Stimulated activated CD8-positive, alpha-beta memory T cell treated with anti-CD3 and anti-CD28 coated beads, Interleukin-15, amount 100 ng/mL, for 24 hours (primary cell): ENCODE measurements around the gene ZNF521.

ENCODE experiments used
- DNase-seq: peaks from one replicate; pipeline ENCODE4 v3.0.0-alpha.2; 2020; ENCODE audit warnings: low read depth

The ZNF521 gene

GRCh38 chr18:25225151-25225550 lies 126.8 kb downstream of the ZNF521 start:
- no peak for DNase-seq

DNA sequence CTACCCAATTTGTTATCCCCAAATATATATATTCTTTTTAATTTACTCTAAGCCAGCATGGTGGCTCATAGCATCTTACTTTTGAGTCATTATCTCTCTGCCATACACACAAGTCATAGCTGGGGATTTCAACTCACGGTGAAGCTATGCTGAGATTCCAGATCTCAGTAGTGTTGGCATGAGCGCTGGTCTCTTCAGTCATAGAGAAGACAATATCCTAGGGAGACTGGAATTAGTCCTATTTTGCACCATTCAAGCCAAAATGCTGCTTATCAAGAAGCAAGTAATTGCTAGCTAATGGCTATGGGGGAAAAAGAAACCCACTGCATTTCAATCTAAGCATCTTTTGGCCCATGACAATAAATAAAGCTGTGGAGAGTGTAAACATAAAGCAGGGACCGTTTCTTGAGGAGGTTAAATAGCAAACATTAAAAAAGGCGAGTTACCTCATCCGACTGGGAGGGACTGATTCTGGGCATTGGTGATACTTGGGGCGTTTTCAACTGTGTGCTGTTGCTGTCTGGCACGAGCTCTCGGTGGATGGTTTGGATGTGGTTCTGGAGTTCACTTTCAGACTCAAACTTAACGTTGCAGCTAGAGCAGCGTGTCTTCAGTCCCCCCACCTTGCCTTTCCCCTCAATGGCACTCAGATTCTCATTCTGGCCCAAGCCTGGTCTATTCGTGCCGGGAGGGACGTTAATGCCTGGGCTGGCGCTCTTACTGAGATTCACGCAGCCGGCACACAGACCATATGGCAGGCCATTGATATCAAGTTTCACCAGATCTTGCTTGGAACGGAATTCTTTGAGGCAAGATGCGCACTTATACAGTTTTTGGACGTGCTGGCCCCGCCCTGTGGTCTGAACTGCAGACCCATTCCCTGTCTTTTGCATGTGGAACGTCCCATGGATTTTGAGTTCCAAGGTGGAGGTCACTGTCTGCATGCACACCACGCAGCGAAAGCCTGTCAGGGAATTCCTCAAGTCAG lies 127.8 kb downstream of the ZNF521 start:
- no peak for DNase-seq

DNA sequence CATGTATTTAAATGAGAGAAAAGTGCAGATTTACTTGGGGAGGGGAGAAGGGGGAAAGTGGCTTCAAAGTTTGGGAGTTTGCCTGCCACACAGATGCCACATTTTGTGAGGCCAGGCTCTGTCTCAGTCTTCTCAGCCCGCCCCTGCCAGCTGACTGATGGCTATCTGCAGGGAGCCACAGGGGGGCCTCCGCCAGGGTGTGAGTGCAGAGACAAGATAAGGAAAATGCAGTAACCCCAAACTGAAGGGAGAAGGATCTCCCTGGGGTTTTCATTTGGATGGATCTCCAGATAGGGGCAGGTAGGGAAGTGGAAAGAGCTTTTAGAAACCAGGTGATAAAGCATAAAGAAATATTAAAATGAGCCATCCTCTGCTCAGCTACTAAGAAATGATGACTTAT lies 128.8 kb downstream of the ZNF521 start:
- no peak for DNase-seq

- DNase-seq = no peak
Observed at GRCh38 chr18:25222648-25223047, 129.3 kb downstream of the ZNF521 start.

GRCh38 chr18:25210622-25211021 lies 141.3 kb downstream of the ZNF521 start:
- no peak for DNase-seq

GRCh38 chr18:25192065-25192464 lies 159.9 kb downstream of the ZNF521 start:
- no peak for DNase-seq

DNA sequence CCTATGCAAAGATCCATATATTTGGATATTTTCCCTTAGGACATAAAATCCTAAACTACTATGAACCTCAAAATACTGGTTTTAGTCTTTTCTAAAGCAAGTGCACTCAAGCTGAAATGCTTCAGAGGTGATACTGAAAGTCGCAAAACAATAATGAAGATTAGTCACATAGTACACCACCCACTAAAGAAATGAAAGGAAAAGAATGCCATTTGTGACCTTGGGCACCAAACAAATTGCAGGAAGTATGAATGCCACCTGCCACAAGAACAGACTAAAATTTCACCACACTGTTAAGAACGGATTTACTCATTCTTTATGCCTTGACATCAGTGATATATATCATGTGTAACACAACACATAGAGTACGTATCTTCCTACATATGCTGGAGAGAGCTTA lies 161.5 kb downstream of the ZNF521 start:
- no peak for DNase-seq

DNA sequence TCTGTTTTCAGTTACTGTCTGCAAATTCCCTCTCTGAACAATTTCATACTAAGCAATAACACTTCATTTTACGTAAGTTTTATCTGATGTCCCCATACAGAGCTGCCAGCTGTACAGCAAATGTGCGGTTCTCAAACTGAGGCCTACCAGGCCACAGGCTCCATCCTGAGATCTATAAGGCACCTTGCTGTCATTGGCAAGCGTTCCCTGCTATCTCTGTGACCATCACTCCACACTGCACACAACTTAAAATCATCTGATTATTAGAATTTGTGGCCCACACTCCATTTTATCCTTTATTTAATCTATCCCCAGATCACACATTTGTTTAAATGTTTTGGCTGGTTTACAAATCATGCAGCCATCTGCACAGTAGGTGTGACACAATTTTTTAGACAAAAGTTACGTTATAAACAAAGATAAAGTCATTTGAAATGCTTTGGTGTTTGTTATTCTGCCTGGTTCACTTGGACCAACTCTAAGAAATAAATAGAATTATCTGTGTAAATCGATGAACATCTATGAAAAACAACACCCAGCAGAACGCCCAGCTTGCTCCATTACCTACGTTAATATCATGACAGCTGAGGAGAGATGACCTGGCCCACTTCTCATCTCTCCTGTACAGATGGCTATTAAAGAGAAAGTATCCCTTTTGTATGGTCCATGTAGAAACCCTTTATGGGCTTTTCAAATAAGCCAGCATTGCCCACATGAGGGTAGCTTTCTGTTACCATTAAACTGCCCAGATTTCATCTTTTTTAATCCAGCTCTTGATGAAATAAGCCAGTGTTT lies 162.4 kb downstream of the ZNF521 start:
- DNase-seq = no peak

DNA sequence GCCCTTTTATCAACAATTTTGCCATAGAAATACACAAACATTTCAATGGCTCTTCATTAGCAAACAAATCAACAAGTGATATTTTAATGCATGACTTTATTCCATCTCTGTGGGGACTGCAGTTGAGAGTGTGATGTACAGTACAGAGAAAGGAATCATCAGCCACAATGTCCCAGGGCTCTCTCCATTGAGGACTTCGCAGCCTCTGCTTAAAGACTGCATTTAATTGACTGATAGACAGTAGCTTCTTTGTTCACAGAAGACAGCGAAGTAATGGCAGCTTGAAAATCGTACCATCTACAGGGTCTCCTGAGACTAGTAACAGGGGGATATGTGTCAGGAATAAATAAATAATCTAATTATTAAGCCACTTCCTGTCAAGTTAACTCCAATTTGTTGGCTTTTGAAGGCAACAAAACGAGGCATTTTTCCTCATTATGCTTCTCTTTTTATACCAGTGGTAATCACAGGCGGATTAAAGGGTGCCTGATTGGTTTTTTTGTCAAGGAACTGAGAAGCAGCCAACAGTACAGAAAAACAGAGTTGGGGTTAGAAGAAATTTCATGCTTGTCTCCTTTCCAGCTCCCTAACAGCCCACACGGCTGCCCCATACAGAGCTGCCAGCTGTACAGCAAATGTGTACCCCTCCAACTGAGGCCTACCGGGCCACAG lies 164.3 kb downstream of the ZNF521 start:
- no peak for DNase-seq

GRCh38 chr18:25186871-25187270 lies 165.1 kb downstream of the ZNF521 start:
- no peak for DNase-seq

DNA sequence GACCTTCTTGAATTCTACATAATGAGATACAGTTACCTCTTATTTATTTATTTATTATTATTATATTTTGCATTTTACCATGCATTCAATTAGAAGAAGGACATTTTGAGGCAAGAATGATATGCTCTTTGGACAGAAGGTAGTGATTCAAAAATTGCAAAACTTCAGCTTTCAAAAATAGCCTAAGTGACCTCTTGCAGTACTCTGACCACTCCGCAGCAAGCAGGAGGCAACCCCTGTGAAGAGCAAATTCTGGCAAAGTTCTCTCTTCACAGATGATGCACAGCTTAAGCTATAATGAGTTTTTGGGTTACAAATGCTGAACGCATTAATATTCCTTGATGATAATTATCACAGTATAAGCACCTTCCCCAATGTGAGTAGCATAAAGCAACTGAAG lies 170.0 kb downstream of the ZNF521 start:
- DNase-seq = no peak

DNA sequence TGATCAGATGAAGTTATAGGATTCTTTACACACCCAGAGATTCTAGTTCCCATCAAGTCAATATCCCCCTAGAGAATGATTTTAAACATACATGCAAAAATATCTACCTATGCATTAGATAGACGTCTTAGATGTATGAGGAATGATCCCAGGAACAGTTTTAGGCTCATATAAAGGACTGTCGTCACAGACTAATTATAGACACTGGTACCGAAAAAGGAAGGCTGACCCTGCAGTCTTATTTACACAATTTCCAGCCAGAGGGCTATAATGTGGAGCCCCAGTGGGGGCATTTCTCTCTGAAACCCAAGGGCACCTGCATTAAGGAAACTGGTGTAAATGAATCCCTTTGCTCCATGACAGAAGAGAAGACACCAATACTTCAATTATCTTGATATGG lies 170.4 kb downstream of the ZNF521 start:
- no peak for DNase-seq

GRCh38 chr18:25180973-25181548 lies 170.9 kb downstream of the ZNF521 start:
- no peak for DNase-seq

DNA sequence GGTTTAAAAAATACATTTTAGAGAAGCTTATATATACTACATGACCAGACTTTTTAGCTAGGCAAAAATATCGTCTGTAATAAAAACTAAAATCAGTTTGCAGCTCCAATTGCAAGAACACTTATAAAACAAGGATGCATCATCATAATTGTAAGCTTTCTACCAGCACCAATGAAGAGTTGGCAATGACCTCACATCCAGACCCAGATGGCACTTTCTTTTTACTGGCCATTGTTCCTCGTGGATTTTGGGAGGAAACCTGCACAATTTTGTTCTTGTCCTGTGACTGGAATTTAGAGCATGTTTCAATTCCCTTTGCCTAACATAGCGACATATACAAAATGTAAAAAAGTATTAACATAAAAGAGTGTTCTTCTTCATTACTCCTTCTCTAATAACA lies 174.3 kb downstream of the ZNF521 start:
- no peak for DNase-seq

DNA sequence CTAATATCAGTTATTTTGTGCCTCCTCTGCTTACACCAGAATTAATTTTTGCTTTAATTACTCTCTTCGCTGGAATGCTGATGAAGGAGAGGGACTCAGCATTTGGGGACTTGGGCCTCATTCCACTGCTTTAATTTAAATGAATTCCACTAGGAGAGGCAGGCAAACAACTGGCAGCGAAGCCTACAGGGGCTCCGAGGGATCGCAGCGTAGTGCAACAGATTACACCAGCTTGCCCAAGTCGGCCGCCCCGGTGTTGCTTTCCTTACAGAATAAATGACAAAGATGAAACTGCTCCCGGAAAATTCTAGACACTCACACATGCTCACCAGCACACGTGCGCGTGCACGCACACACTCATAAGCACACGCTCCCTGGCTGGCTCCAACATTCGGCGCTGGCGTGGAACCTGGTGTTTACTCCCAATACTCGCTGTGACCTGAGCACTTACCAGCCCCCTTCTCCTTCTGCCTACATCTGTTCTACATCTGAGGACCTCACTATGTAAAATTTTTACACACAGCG lies 175.4 kb downstream of the ZNF521 start:
- no peak for DNase-seq

- no peak for DNase-seq
Observed at GRCh38 chr18:25175558-25176517, 176.1 kb downstream of the ZNF521 start.

DNA sequence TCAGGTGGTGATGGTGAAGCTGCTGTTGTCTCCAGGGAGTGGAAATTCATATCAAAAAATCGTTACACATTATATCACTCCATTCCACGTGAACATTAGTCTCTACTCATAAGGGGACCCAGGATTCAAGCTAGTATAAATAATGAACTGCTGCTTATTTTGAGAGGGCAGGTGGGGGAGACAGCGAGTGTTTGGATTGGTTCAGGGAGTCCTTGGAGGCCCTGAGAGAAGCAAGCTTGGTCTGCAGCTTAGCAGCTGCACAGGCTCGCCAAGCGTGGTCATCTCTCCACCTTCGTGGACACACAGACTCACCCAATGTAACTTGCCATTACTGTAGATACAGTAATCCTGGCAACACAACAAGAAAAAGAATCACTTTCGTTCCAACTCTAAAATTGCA lies 177.6 kb downstream of the ZNF521 start:
- DNase-seq = no peak

DNA sequence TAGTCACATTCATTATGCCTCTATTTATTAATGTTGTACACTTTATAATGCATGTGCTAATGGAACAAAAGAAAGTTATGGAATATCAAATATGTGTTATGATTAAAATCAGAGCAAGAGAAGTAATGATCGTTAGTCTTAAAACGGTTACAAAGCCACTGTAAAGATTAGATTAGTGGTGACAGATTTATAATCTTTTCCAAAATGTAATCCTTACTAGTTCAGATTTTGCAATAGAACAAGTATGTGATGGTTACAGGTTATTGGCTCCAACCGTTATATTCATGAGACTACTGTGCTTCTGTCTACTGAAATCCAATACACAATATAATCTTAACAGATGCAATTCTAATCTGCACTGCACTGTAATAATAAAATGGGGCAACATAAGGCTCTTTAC lies 180.6 kb downstream of the ZNF521 start:
- no peak for DNase-seq

- no peak for DNase-seq
Observed at GRCh38 chr18:25170402-25170801, 181.6 kb downstream of the ZNF521 start.

- no peak for DNase-seq
Observed at GRCh38 chr18:25169701-25170100, 182.3 kb downstream of the ZNF521 start.
